Heart left ventricle (tissue), 16 donors: ENCODE data around the gene CADM2. TPM values are rescaled to one million over a fixed set of nuclear protein-coding genes. Genes with fewer than 3 reads are reported as not detected.

ENCODE experiments used
- ATAC-seq, 4 donors: fragments of 200-7000 bp; cut with Tn5 transposase; one replicate each; pipeline ENCODE4 v1.9.1; 2020 to 2022; ENCODE audit warnings: moderate library complexity in 4 of 4, mild to moderate bottlenecking in 3 of 4, moderate number of reproducible peaks in 1 of 4
- DNase-seq, 5 donors: peaks; one replicate each; pipeline ENCODE4 v3.0.0-alpha.2; 2020
- H3K27ac ChIP-seq, 12 donors: fragments of 200-600 bp; sonication (generic) in 4 of 12; one replicate each; pipeline versions ENCODE4 v1.5.0 to v1.8.0; 2016 to 2022; ENCODE audit warnings: mild to moderate bottlenecking in 2 of 12
- H3K27me3 ChIP-seq, 9 donors: fragments of 200-600 bp; sonication (generic) in 2 of 9; one replicate each; pipeline versions ENCODE4 v1.5.1 to v1.8.0; 2016 to 2022; ENCODE audit warnings: mild to moderate bottlenecking in 3 of 9
- H3K36me3 ChIP-seq, 9 donors: fragments of 200-600 bp; sonication (generic) in 2 of 9; one replicate each; pipeline versions ENCODE4 v1.5.0 to v1.8.0; 2018 to 2022; ENCODE audit warnings: mild to moderate bottlenecking in 2 of 9
- H3K4me1 ChIP-seq, 12 donors: fragments of 200-600 bp; sonication (generic) in 4 of 12; one replicate each; pipeline versions ENCODE4 v1.5.0 to v1.8.0; 2016 to 2022; ENCODE audit warnings: mild to moderate bottlenecking in 3 of 12
- H3K4me3 ChIP-seq, 12 donors: fragments of 200-600 bp; sonication (generic) in 4 of 12; one replicate each; pipeline versions ENCODE4 v1.5.0 to v1.8.0; 2017 to 2022; ENCODE audit warnings: mild to moderate bottlenecking in 9 of 12, moderate library complexity in 4 of 12
- H3K9me3 ChIP-seq, 12 donors: fragments of 200-600 bp; sonication (generic) in 4 of 12; one replicate each; pipeline versions ENCODE4 v1.5.0 to v1.8.0; 2016 to 2022; ENCODE audit warnings: mild to moderate bottlenecking in 1 of 12
- POLR2A ChIP-seq, 2 donors: fragments of 450-650 bp; IDR thresholded peaks; one replicate each; pipeline ENCODE4 v1.6.1; 2017; ENCODE audit warnings: antibody characterized with exemption in 2 of 2, mild to moderate bottlenecking in 2 of 2, moderate library complexity in 2 of 2
- WGBS, 4 donors: extraction: QIAGEN DNeasy Blood & Tissue Kit in 2 of 4; methylation state at CpG; one replicate each; pipeline versions ENCODE4 v1.1.5 to v1.1.7; 2013 to 2018; 5-methylcytosine and 5-hydroxymethylcytosine counted together
- intact Hi-C, 10 donors: fragments of 100-400 bp; cut with DNase I; formaldehyde crosslinking; loops; one replicate each; pipeline versions ENCODE4 v1.11.1 to v1.14.2; 2022
- polyA plus RNA-seq, 2 donors: library from polyadenylated mRNA; stranded (reverse); fragments of 200-250 nt; gene quantifications; one replicate each; pipeline ENCODE4 v1.2.3, GENCODE V29; 2013
- total RNA-seq, 9 donors: library from RNA; depleted of rRNA in 2 of 9; stranded (reverse); fragments of >200 nt in 2 of 9; fragmentation: NEBNext Ultra II Directional in 3 of 9; extraction: Animal tissue kit (Norgen Biotek cat#: 25700) in 3 of 9; gene quantifications; one replicate each; pipeline versions ENCODE4 v1.1.0 to v1.2.4, GENCODE V29; 2016 to 2023
- TF ChIP-seq, protein P1 (sequence below), 12 donors: fragments of 200-600 bp; sonication (generic) in 4 of 12; IDR thresholded peaks; one replicate each; pipeline versions ENCODE4 v1.5.0 to v1.8.0; 2018 to 2022; ENCODE audit warnings: antibody characterized with exemption in 12 of 12, mild to moderate bottlenecking in 5 of 12
- donor health status: ischemic (EF 13 %, LVEDD 7.1; RV severe dilation, severe dysfunction).
- donor health status: healthy with polysubstance abuse.
- donor health status: DM: no; HTN: yes; CAD: no.
- donor health status: DM: no; HTN: no; CAD: no.
- donor health status: ischemic (EF 25% LVEDD 6.9; RV normal size, moderate dysfunction).
- donor health status: ischemic (EF 25% LVEDD 5.7; RV mildly dilated, moderate dysfunction).
- donor health status: healthy.
- donor health status: DM: yes; HTN: yes; CAD: no.
- donor health status: ischemic (EF 35%, LVEDD 5.7; RV mildly dilated, moderate dysfunction).
- donor health status: nonischemic (EF 11% LVEDD 7.7; RV severe dilation, severe dysfunction).
- donor health status: DM: yes; HTN: yes; CAD: no.
- donor health status: PGD.
- donor health status: ischemic (EF 29% LVEDD 5.4; RV normal size, mild dysfunction).
- donor health status: nonischemic (EF 23%, LVEDD 6.1; RV moderate dilation, normal function).

Gene CADM2
- total and polyA plus RNA-seq, 11 donors, result 0.19 to 2.3 (median 0.69) TPM

DNA sequence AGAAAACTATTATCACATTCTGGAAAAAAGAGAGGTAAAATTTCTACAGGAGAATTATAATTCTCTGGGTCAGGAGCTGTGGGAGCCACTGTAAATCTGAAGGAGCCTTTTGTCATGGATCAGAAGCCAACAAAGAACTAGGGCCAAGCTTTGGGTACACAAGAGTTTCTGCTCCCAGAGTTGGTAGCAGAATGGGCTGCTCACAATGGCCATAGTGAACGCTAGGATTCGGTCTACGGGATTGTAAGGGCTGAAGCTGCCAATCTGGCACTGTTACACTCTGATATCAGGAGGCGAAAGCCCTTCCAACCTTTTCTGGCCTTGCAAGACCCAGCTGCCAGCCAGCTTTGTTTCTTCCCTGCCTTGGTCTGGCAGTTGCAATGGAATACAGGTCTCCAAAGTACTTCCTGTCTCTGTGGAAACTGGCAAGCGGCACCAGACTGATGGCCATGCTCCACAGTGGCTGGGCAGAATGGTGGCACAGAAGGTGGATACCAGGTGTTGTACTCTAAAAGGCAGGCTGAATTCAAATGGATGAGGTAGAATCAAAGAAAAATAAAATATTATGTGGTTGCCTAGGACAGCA lies 831.7 kb downstream of the CADM2 start:
- Histone ChIP-seq H3K9me3 (no peaks in the 10 kb centered on the region), H3K36me3 (no peaks in the 10 kb centered on the region), H3K4me1 (peaks cover 0 to 1% (median 0%) of the 10 kb centered on the region in 12 donors), H3K27ac (no peak overlapping the region), H3K27me3 (no peaks in the 10 kb centered on the region), H3K4me3 (no peak overlapping the region)
- intact Hi-C loops, result no loop called here
- 65 to 81% (median 67%) methylated on average over 5 of the region's 5 CpGs for WGBS, 4 donors
- ATAC-seq (no peak), DNase-seq (peak in 1 of 5 donors; percentile 21)
- TF ChIP-seq, protein P1, sequence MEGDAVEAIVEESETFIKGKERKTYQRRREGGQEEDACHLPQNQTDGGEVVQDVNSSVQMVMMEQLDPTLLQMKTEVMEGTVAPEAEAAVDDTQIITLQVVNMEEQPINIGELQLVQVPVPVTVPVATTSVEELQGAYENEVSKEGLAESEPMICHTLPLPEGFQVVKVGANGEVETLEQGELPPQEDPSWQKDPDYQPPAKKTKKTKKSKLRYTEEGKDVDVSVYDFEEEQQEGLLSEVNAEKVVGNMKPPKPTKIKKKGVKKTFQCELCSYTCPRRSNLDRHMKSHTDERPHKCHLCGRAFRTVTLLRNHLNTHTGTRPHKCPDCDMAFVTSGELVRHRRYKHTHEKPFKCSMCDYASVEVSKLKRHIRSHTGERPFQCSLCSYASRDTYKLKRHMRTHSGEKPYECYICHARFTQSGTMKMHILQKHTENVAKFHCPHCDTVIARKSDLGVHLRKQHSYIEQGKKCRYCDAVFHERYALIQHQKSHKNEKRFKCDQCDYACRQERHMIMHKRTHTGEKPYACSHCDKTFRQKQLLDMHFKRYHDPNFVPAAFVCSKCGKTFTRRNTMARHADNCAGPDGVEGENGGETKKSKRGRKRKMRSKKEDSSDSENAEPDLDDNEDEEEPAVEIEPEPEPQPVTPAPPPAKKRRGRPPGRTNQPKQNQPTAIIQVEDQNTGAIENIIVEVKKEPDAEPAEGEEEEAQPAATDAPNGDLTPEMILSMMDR (IDR thresholded peaks at IDR 0.05), result no peak
- TF ChIP-seq POLR2A (IDR thresholded peaks at IDR 0.05), result no peak

DNA sequence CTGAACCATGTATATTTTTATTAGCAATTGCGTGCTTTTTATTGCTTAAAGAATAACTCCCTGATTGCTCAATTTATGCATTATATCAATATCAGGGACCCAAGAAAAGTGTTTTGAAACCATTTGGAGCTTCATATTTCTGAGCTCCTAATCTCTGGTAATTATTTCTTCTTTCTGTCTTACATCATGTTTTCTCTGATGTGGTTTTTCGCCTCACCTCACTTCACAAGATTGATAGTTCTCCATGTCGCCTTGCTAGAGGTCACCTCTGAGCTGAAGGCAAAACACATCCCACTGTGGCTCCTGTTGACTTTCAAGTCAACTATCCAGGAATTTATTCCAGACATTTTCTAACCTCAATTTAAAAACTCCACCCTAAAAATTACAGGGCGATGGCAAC lies 837.4 kb downstream of the CADM2 start:
- Histone ChIP-seq H3K36me3 (no peaks in the 10 kb centered on the region), H3K27me3 (no peaks in the 10 kb centered on the region), H3K27ac (no peak overlapping the region), H3K4me3 (no peak overlapping the region), H3K4me1 (no peaks in the 10 kb centered on the region), H3K9me3 (peaks cover 0 to 5% (median 0%) of the 10 kb centered on the region in 12 donors)
- no peak for DNase-seq
- 63 to 88% (median 67%) methylated on average over 4 of the region's 4 CpGs for WGBS, 4 donors
- intact Hi-C loops, result no loop called here
- TF ChIP-seq, protein P1 (IDR thresholded peaks at IDR 0.05), result no peak
- no peak for TF ChIP-seq POLR2A (IDR thresholded peaks at IDR 0.05)
- ATAC-seq, result no peak

DNA sequence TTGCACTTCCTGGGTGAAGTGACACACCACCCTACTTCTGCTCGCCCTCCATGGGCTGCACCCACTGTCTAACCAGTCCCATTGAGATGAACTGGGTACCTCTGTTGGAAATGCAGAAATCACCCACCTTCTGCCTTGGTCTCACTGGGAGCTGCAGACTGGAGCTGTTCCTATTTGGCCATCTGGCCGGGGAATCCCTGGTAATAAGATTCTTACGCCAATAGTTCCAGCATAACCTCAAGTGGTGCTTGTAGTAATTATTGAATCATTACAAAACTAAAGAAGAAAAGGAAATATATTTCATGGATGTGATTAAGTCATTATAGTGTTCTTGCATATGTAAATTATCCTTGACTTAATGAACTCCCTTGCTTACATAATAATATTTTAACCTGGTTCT lies 841.9 kb downstream of the CADM2 start:
- Histone ChIP-seq H3K4me3 (no peak overlapping the region), H3K27ac (no peak overlapping the region), H3K27me3 (no peaks in the 10 kb centered on the region), H3K4me1 (no peaks in the 10 kb centered on the region), H3K9me3 (peaks cover 0 to 5% (median 0%) of the 10 kb centered on the region in 12 donors), H3K36me3 (no peaks in the 10 kb centered on the region)
- intact Hi-C loops, result loop anchor here in 1 of 10 donors (10.0 kb wide), 1 partner anchor 64 kb away; no protein-coding TSS in a partner anchor
- TF ChIP-seq, protein P1 (IDR thresholded peaks at IDR 0.05), result no peak
- TF ChIP-seq POLR2A (IDR thresholded peaks at IDR 0.05), result no peak
- DNase-seq (no peak), ATAC-seq (no peak)
- WGBS, 4 donors, result 77 to 100% (median 85%) methylated on average over 2 to 3 of the region's 3 CpGs

DNA sequence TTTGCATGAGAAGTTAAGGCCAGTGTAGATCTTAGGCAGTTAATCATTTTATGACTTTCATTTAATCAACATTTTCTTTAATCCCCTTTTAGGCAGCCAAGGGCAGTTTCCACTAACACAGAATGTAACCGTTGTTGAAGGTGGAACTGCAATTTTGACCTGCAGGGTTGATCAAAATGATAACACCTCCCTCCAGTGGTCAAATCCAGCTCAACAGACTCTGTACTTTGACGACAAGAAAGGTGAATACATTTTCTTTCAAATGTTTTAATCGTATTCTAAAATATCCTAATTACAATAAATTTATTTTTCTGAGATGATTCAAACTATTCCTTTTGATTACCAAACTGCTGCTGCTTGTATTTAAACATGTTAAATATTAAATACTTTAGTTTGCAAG lies 843.2 kb downstream of the CADM2 start:
- ATAC-seq, result no peak
- Histone ChIP-seq H3K27ac (no peak overlapping the region), H3K4me1 (no peaks in the 10 kb centered on the region), H3K27me3 (no peaks in the 10 kb centered on the region), H3K9me3 (peaks cover 0 to 5% (median 0%) of the 10 kb centered on the region in 12 donors), H3K4me3 (no peak overlapping the region), H3K36me3 (no peaks in the 10 kb centered on the region)
- no peak for TF ChIP-seq POLR2A (IDR thresholded peaks at IDR 0.05)
- TF ChIP-seq, protein P1 (IDR thresholded peaks at IDR 0.05), result peak in 9 of 12 donors; percentile 10 to 47 (median 34)
- WGBS, 4 donors, result 21 to 33% (median 26%) methylated on average over 3 of the region's 3 CpGs
- no peak for DNase-seq
- intact Hi-C loops, result loop anchor here in 1 of 10 donors (10.0 kb wide), 1 partner anchor 63 kb away; no protein-coding TSS in a partner anchor
